Cardiac muscle cell (in vitro differentiated cells and primary cell): ENCODE results near the gene PRSS8. TPM values are rescaled to one million over a fixed set of nuclear protein-coding genes. Genes with fewer than 3 reads are reported as not detected.

Source experiments
- DNase-seq, 2 donors: peaks; one replicate each; pipeline versions ENCODE4 v3.0.0 to v3.0.0-alpha.2; 2010 to 2017; ENCODE audit warnings: low read depth in 1 of 2, low spot score in 1 of 2
- H3K27ac ChIP-seq: fragments of 200-600 bp; sonication (generic); 2 replicates; pipeline ENCODE4 v1.5.1; 2016
- H3K27me3 ChIP-seq: fragments of 200-600 bp; sonication (generic); 2 replicates; pipeline ENCODE4 v1.6.0; 2016; ENCODE audit warnings: control low read depth
- H3K36me3 ChIP-seq: fragments of 200-600 bp; sonication (generic); 2 replicates; pipeline ENCODE4 v1.5.1; 2016; ENCODE audit warnings: control low read depth
- H3K4me1 ChIP-seq: fragments of 200-600 bp; sonication (generic); 2 replicates; pipeline ENCODE4 v1.8.1; 2017; ENCODE audit warnings: low read depth, mild to moderate bottlenecking, mixed run types
- H3K4me3 ChIP-seq: fragments of 200-600 bp; sonication (generic); 2 replicates; pipeline ENCODE4 v1.5.1; 2016; ENCODE audit warnings: mild to moderate bottlenecking
- H3K9me3 ChIP-seq: fragments of 200-600 bp; sonication (generic); 2 replicates; pipeline ENCODE4 v1.5.1; 2017; ENCODE audit warnings: low read depth, mild to moderate bottlenecking, control low read depth
- CTCF ChIP-seq: IDR thresholded peaks from 2 replicates; pipeline ENCODE4 v1.5.1; 2012; ENCODE audit warnings: low read depth, mild to moderate bottlenecking, low read length
- polyA plus RNA-seq: library from polyadenylated mRNA; unstranded; fragments of >200 nt; fragmentation: Nextera tagmentation; extraction: Ambion mirVana; gene quantifications from 2 replicates; pipeline ENCODE4 v1.2.1, GENCODE V29; 2016
- total RNA-seq: library from RNA; depleted of rRNA; stranded (reverse); fragments of >200 nt; gene quantifications from 2 replicates; pipeline ENCODE4 v1.2.3, GENCODE V29; 2016

PRSS8 gene
- total and polyA plus RNA-seq, 2 experiments from 2014 or later, result 11.6 to 22.5 TPM

GRCh38 chr16:31128711-31129567 is 6.6 kb downstream of the PRSS8 start:
- H3K36me3 ChIP-seq, result peaks cover 25% of the 10 kb centered on the region
- no peak for TF ChIP-seq CTCF
- no peaks in the 10 kb centered on the region for H3K27me3 ChIP-seq
- DNase-seq, result no peak
- H3K9me3 ChIP-seq, result no peaks in the 10 kb centered on the region
- no peaks in the 10 kb centered on the region for H3K4me1 ChIP-seq
- H3K4me3 ChIP-seq, result no peak overlapping the region
- no peak overlapping the region for H3K27ac ChIP-seq

GRCh38 chr16:31127182-31127581 is 8.3 kb downstream of the PRSS8 start:
- Histone ChIP-seq H3K4me3 (no peak overlapping the region), H3K9me3 (no peaks in the 10 kb centered on the region), H3K27me3 (no peaks in the 10 kb centered on the region), H3K27ac (no peak overlapping the region), H3K4me1 (no peaks in the 10 kb centered on the region), H3K36me3 (peaks cover 30% of the 10 kb centered on the region)
- TF ChIP-seq CTCF, result no peak
- no peak for DNase-seq

- no peak overlapping the region for H3K4me3 ChIP-seq
- peaks cover 32% of the 10 kb centered on the region for H3K36me3 ChIP-seq
- no peak for TF ChIP-seq CTCF
- no peaks in the 10 kb centered on the region for H3K27me3 ChIP-seq
- no peaks in the 10 kb centered on the region for H3K4me1 ChIP-seq
- H3K27ac ChIP-seq, result no peak overlapping the region
- H3K9me3 ChIP-seq, result no peaks in the 10 kb centered on the region
- no peak for DNase-seq
Measured at GRCh38 chr16:31125844-31126243, 9.7 kb downstream of the PRSS8 start.

- H3K27me3 ChIP-seq, result no peaks in the 10 kb centered on the region
- no peak for TF ChIP-seq CTCF
- no peaks in the 10 kb centered on the region for H3K9me3 ChIP-seq
- H3K4me3 ChIP-seq, result no peak overlapping the region
- no peak for DNase-seq
- H3K36me3 ChIP-seq, result peaks cover 31% of the 10 kb centered on the region
- H3K27ac ChIP-seq, result no peak overlapping the region
- peaks cover 7% of the 10 kb centered on the region for H3K4me1 ChIP-seq
Measured at GRCh38 chr16:31120129-31120528, 15.4 kb downstream of the PRSS8 start.

- Histone ChIP-seq H3K4me1 (peaks cover 7% of the 10 kb centered on the region), H3K27me3 (no peaks in the 10 kb centered on the region), H3K9me3 (no peaks in the 10 kb centered on the region), H3K36me3 (peaks cover 23% of the 10 kb centered on the region), H3K27ac (peak overlapping the region; percentile 94), H3K4me3 (peak overlapping the region; percentile 96)
- TF ChIP-seq CTCF, result no peak
- peak in 1 of 2 donors; percentile 68 for DNase-seq
Measured at GRCh38 chr16:31118223-31119155, 17.0 kb downstream of the PRSS8 start.
